ENCODE measurements around the gene FRMPD2. TPM values are rescaled to one million over a fixed set of nuclear protein-coding genes. Genes with fewer than 3 reads are reported as not detected.

The FRMPD2 gene
- total RNA-seq, 1 donor from 2014 or later, result not detected

DNA sequence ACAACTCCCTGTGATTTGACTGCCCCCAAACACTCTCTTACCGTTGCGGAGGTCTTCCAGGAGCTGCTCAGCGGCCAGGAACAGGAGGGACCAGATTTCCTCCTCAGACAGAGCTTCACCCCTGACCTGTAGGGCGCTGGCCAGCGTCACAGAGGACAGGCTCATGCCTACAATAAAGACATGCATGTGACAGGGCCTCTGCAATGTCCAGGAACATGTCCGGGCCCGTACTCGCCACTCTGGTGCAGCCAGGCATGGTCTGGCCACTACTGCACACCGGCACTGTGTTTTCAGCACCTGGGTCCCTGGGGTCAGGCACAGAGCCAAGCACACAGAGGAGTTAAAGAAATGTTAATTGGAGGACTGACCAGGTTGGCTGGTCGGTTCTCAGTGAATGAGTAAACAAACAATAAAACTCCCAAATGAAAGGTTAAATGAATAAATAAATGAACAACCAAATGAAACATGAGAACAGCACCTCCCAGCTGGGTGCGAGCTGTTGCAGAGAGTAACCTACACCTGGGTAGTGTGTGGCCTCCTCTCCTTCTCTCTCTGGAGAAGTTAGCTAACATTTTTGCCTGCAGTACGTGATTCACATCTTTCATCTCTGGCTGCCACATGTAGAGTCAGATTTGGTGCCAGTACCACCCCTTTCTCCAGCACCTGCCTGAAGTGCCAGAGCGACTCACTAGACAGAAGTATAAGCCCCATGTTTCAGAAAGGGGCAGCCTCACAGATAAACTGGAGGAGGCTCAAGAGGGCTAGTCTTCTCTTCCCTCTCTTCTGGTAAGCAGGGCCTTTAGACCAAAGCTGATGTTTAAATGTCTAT, 22.8 kb downstream of the FRMPD2 start:
- Mint-ChIP-seq H3K27me3 (ENCODE audit: low read depth) (peaks cover 1% of the 10 kb centered on the region), H3K36me3 (ENCODE audit: low read depth) (no peaks in the 10 kb centered on the region), H3K4me3 (ENCODE audit: unreplicated experiment) (no peak overlapping the region), H3K9me3 (ENCODE audit: low read depth) (no peaks in the 10 kb centered on the region), H3K4me1 (ENCODE audit: low read depth) (peaks cover 12% of the 10 kb centered on the region), H3K27ac (ENCODE audit: unreplicated experiment) (no peak overlapping the region)
- TF ChIP-seq, protein P1, sequence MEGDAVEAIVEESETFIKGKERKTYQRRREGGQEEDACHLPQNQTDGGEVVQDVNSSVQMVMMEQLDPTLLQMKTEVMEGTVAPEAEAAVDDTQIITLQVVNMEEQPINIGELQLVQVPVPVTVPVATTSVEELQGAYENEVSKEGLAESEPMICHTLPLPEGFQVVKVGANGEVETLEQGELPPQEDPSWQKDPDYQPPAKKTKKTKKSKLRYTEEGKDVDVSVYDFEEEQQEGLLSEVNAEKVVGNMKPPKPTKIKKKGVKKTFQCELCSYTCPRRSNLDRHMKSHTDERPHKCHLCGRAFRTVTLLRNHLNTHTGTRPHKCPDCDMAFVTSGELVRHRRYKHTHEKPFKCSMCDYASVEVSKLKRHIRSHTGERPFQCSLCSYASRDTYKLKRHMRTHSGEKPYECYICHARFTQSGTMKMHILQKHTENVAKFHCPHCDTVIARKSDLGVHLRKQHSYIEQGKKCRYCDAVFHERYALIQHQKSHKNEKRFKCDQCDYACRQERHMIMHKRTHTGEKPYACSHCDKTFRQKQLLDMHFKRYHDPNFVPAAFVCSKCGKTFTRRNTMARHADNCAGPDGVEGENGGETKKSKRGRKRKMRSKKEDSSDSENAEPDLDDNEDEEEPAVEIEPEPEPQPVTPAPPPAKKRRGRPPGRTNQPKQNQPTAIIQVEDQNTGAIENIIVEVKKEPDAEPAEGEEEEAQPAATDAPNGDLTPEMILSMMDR (IDR thresholded peaks at IDR 0.05), result no peak
- no peak for DNase-seq (ENCODE audit: low spot score)

DNA sequence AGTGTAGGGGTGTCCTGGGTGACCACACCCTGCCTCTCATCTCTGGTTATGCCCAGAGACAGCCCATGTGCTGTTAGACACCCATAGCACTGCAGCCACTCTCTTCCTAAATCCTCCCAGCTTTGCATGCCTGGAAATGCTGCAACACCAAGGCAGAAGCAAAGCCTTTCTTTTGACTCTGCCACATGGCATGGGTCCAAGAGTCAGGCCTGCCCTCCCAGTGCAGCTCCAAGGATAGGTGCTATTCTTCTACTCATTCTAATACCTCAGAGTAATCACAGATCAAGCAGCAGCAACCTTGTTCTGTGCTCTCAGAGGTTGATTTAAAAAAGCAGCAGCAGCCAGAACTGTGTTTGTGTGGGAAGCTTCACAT, 23.4 kb downstream of the FRMPD2 start:
- TF ChIP-seq, protein P1 (IDR thresholded peaks at IDR 0.05), result no peak
- Mint-ChIP-seq H3K27me3 (ENCODE audit: low read depth) (peaks cover 2% of the 10 kb centered on the region), H3K4me1 (ENCODE audit: low read depth) (peaks cover 12% of the 10 kb centered on the region), H3K27ac (ENCODE audit: unreplicated experiment) (no peak overlapping the region), H3K36me3 (ENCODE audit: low read depth) (no peaks in the 10 kb centered on the region), H3K9me3 (ENCODE audit: low read depth) (no peaks in the 10 kb centered on the region), H3K4me3 (ENCODE audit: unreplicated experiment) (no peak overlapping the region)
- no peak for DNase-seq (ENCODE audit: low spot score)

DNA sequence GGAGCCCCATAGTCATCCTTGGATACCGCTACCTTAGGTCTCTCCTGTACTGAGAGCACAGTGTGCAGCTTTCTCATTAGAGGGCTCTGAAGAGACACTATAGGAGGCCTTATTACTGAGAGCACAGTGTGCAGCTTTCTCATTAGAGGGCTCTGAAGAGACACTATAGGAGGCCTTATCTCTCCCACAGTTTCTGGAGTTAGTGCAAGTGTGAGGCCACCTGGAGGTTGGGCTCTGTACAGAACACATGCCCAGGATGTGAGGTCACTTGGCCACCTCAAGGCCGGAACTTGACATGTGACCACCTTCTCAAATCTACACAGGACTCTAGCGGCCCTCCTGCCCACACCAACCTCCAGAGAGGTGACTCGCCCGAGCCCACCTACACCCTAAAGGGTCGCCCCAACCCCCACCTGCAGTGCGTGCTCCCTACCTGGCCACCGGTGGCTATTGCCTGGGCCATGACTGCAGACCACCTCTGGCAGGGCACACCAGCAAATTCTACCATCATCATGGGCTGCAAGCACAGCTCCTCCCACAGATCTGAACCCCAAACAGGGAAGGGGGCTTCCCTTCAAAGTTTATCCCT, 24.6 kb downstream of the FRMPD2 start:
- Mint-ChIP-seq H3K9me3 (ENCODE audit: low read depth) (no peaks in the 10 kb centered on the region), H3K4me1 (ENCODE audit: low read depth) (peaks cover 12% of the 10 kb centered on the region)
- TF ChIP-seq, protein P1 (IDR thresholded peaks at IDR 0.05), result no peak

DNA sequence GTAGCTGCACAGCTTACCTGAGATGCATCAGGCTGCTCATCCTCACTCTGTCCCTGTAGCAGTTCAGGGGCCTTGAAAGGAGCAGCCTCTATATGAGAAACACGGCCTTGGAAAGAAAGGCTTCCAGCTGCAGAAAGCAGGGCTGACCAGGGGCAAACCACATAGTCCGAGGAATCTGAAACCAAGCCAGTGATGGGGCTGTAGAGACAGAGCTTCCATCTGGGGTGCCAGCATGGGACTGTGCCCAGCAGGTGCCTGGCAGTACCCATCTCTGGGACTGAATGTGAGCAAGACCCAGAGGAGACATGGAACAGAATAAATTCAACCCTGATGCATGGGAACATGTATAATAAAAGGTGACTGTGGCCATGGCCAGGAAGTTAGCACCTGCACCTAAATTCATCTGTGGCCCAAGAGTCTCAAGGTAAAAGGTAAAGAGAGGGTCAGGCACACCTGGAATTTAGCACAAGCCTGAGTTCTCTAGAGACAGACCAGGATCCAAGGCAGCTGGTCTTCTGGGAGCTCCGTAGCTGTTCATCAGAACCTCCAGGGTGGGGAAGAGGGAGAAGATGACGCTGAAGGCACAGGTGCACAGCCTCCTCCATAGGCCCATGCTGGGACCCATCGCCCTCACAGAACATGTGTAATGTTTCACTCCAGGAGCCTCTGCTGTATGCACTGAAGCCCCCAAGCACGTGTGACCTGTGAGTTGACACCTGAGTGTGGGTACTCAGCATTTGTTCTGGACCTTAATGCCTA, 25.3 kb downstream of the FRMPD2 start:
- TF ChIP-seq, protein P1 (IDR thresholded peaks at IDR 0.05), result no peak
- H3K27ac Mint-ChIP-seq (ENCODE audit: unreplicated experiment), result no peak overlapping the region
- H3K36me3 Mint-ChIP-seq (ENCODE audit: low read depth), result no peaks in the 10 kb centered on the region

More for the DNA sequence above, 24.6 kb downstream of the FRMPD2 start:
- peaks cover 2% of the 10 kb centered on the region for H3K27me3 Mint-ChIP-seq (ENCODE audit: low read depth)
- no peak overlapping the region for H3K27ac Mint-ChIP-seq (ENCODE audit: unreplicated experiment)
- no peaks in the 10 kb centered on the region for H3K36me3 Mint-ChIP-seq (ENCODE audit: low read depth)
- H3K4me3 Mint-ChIP-seq (ENCODE audit: unreplicated experiment), result no peak overlapping the region
- DNase-seq (ENCODE audit: low spot score), result no peak

DNA sequence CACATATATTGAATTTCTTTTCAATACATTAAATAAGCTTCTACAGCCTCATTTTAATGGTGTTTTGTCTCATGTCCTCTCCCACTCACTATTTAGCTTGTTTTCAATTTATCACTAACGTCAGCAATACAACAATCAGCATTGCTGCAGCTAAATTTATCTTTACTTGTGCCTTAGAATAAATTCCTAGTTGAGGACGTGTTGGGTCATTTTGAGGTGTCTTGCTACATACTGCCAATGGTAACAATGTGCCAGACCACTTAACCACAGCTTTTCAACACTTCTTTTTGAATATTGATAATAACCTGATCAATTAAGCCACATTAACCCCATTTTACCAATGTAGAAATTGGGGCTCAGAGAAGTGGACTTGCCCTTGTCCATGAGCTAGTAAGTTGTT, 26.0 kb downstream of the FRMPD2 start:
- H3K4me1 Mint-ChIP-seq (ENCODE audit: low read depth), result peaks cover under 1% of the 10 kb centered on the region
- TF ChIP-seq, protein P1 (IDR thresholded peaks at IDR 0.05), result no peak
- DNase-seq (ENCODE audit: low spot score), result no peak
- H3K9me3 Mint-ChIP-seq (ENCODE audit: low read depth), result no peaks in the 10 kb centered on the region
- H3K27ac Mint-ChIP-seq (ENCODE audit: unreplicated experiment), result no peak overlapping the region
- no peak overlapping the region for H3K4me3 Mint-ChIP-seq (ENCODE audit: unreplicated experiment)
- no peaks in the 10 kb centered on the region for H3K36me3 Mint-ChIP-seq (ENCODE audit: low read depth)
- H3K27me3 Mint-ChIP-seq (ENCODE audit: low read depth), result peaks cover 7% of the 10 kb centered on the region

More for the DNA sequence above, 25.3 kb downstream of the FRMPD2 start:
- Mint-ChIP-seq H3K9me3 (ENCODE audit: low read depth) (no peaks in the 10 kb centered on the region), H3K4me1 (ENCODE audit: low read depth) (peaks cover 8% of the 10 kb centered on the region), H3K27me3 (ENCODE audit: low read depth) (peaks cover 4% of the 10 kb centered on the region), H3K4me3 (ENCODE audit: unreplicated experiment) (no peak overlapping the region)
- no peak for DNase-seq (ENCODE audit: low spot score)
